ENCODE measurements around the gene TNS1.

The TNS1 gene

GRCh38 chr2:217955881-217956493 lies 46.8 kb downstream of the TNS1 start:
- DNase-seq = no peak

GRCh38 chr2:217954971-217955740 lies 47.6 kb downstream of the TNS1 start:
- no peak for DNase-seq

- peak; percentile 87 for DNase-seq
These were observed 48.3 kb downstream of the TNS1 start for GRCh38 chr2:217954469-217954868.

GRCh38 chr2:217954051-217954450 lies 48.7 kb downstream of the TNS1 start:
- DNase-seq = no peak

- no peak for DNase-seq
These were observed 49.3 kb downstream of the TNS1 start for GRCh38 chr2:217953531-217953932.

- DNase-seq = no peak
These were observed 49.7 kb downstream of the TNS1 start for GRCh38 chr2:217953011-217953481.

GRCh38 chr2:217952409-217952808 lies 50.4 kb downstream of the TNS1 start:
- DNase-seq = no peak

GRCh38 chr2:217951521-217952247 lies 51.1 kb downstream of the TNS1 start:
- peak; percentile 17 for DNase-seq

GRCh38 chr2:217951091-217951490 lies 51.7 kb downstream of the TNS1 start:
- no peak for DNase-seq

- DNase-seq = no peak
These were observed 52.4 kb downstream of the TNS1 start for GRCh38 chr2:217950401-217950871.

GRCh38 chr2:217949447-217949846 lies 53.3 kb downstream of the TNS1 start:
- DNase-seq = no peak

- no peak for DNase-seq
These were observed 53.9 kb downstream of the TNS1 start for GRCh38 chr2:217948897-217949296.

- DNase-seq = no peak
These were observed 54.4 kb downstream of the TNS1 start for GRCh38 chr2:217948351-217948791.

- DNase-seq = no peak
These were observed 55.1 kb downstream of the TNS1 start for GRCh38 chr2:217947383-217948350.

- no peak for DNase-seq
These were observed 56.7 kb downstream of the TNS1 start for GRCh38 chr2:217946051-217946450.

GRCh38 chr2:217945530-217945929 lies 57.3 kb downstream of the TNS1 start:
- DNase-seq = no peak

GRCh38 chr2:217944923-217945322 lies 57.9 kb downstream of the TNS1 start:
- DNase-seq = no peak

GRCh38 chr2:217944366-217944765 lies 58.4 kb downstream of the TNS1 start:
- no peak for DNase-seq

- peak; percentile 81 for DNase-seq
These were observed 59.1 kb downstream of the TNS1 start for GRCh38 chr2:217943446-217944321.

GRCh38 chr2:217942731-217943335 lies 60.0 kb downstream of the TNS1 start:
- DNase-seq = peak; percentile 25
